T-helper 17 cell (primary cell): Measurements from ENCODE around the gene EXOC3L2. TPM values are rescaled to one million over a fixed set of nuclear protein-coding genes. Genes with fewer than 3 reads are reported as not detected.

Experiments
- ATAC-seq: fragments of 150-1000 bp; cut with Tn5 transposase; 2 replicates; pipeline ENCODE4 v1.10.0; 2021; ENCODE audit warnings: mild to moderate bottlenecking, moderate library complexity
- DNase-seq, 3 donors: peaks; one replicate each; pipeline versions ENCODE4 v3.0.0 to v3.0.0-alpha.2; 2020 to 2021
- H3K9me3 ChIP-seq: one replicate; pipeline ENCODE4 v1.7.0; 2013; ENCODE audit warnings: low read length, mild to moderate bottlenecking; ENCODE audit not compliant: control insufficient read depth, poor library complexity, severe bottlenecking
- H3K27ac Mint-ChIP-seq: one replicate; pipeline ENCODE4 v1.8.0; 2022; ENCODE audit warnings: mild to moderate bottlenecking, moderate library complexity, mixed read lengths
- H3K27me3 Mint-ChIP-seq: one replicate; pipeline ENCODE4 v1.8.0; 2022; ENCODE audit warnings: mixed read lengths
- H3K36me3 Mint-ChIP-seq: one replicate; pipeline ENCODE4 v1.8.0; 2022; ENCODE audit warnings: low read depth, mixed read lengths
- H3K4me1 Mint-ChIP-seq: one replicate; pipeline ENCODE4 v1.8.0; 2022; ENCODE audit warnings: mild to moderate bottlenecking, mixed read lengths
- H3K4me3 Mint-ChIP-seq: one replicate; pipeline ENCODE4 v1.8.0; 2022; ENCODE audit warnings: mild to moderate bottlenecking, moderate library complexity, mixed read lengths
- total RNA-seq, 4 donors: library from RNA in 2 of 4; stranded (reverse) in 2 of 4; gene quantifications; one replicate each; pipeline ENCODE4 v1.2.3 and lab custom pipeline; 2022 to 2026

Gene EXOC3L2
- 1 to 10 TPM in 1 of 2 donors, not detected in 1; 1.1 TPM for total RNA-seq
- 0 reads per million in 2 donors for total RNA-seq (lab: John Stamatoyannopoulos, UW)

DNA sequence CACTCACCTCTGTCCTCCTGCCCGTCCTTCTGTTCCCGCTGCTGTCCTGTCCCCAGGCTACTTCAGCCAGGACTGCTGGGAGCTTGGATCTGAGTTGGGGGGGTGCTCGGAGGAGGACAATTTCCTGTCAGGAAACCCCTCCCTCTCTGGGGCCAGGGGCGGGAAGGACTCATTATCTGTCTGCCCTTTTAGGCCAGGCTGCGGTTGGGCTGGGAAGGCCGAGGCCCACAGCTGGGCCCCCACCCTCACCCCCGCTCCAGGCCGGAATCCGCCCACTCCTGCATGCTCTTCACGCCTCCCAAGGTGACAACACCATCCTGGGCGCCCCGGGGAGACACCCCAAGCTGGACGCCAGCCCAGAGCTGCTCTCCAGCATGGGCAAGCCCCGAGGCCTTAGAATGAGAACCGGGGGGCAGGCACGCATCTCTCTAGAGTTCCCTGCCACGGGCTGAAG, at the start of gene EXOC3L2:
TSS of gene EXOC3L2 (minus strand) at position 74 of the 454 bp plus-strand sequence. CDS start 6,362 bp downstream, outside the sequence.
- H3K36me3 Mint-ChIP-seq, result peaks cover 5% of the 10 kb centered on the region
- H3K27ac Mint-ChIP-seq, result no peak within 1 kb of the TSS
- H3K27me3 Mint-ChIP-seq, result peaks cover 30% of the 10 kb centered on the region
- peaks cover 9% of the 10 kb centered on the region for H3K4me1 Mint-ChIP-seq
- DNase-seq (no peak), ATAC-seq (no peak)
- no peaks in the 10 kb centered on the region for H3K9me3 ChIP-seq
- no peak within 1 kb of the TSS for H3K4me3 Mint-ChIP-seq

DNA sequence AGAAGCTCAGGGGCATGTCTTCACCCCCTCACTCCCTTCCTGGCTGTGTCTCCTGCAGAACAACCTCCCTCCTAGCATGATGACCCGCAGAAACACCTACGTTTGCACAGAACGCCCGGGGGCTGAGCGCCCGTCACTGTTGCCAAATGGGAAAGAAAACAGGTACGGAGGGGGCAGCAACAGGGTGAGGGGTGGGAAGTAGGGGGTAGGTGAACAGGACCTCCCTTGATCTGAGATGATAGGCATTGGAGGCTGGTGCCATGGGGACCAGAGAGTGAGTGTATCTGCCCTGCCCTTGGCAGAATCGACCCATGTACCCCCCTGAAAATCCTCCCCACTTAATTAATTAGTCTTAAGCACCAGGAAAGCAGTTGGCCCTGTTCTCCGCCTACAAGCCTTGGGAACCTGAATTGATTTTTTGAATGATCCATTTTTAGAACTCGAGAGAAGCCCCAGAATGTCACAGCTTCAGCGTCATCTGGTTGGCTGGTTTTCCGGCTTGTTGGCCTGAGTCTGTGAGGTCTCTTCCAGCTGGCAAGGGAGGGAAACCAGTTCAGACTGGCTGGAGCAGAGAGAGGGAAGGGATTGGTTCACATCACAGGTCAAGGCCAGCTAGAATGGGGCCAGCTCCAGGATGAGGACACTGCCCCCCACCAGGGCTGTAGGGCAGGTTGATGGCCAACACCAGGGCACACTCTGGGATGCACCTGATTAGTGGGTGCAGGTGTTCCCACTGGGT, 49.3 kb upstream of the EXOC3L2 start:
- H3K27me3 Mint-ChIP-seq, result no peaks in the 10 kb centered on the region
- H3K27ac Mint-ChIP-seq, result no peak overlapping the region
- H3K4me3 Mint-ChIP-seq, result no peak overlapping the region
- DNase-seq, result no peak
- H3K36me3 Mint-ChIP-seq, result peaks cover 7% of the 10 kb centered on the region
- ATAC-seq, result no peak
- H3K9me3 ChIP-seq, result no peaks in the 10 kb centered on the region
- H3K4me1 Mint-ChIP-seq, result peaks cover 3% of the 10 kb centered on the region

DNA sequence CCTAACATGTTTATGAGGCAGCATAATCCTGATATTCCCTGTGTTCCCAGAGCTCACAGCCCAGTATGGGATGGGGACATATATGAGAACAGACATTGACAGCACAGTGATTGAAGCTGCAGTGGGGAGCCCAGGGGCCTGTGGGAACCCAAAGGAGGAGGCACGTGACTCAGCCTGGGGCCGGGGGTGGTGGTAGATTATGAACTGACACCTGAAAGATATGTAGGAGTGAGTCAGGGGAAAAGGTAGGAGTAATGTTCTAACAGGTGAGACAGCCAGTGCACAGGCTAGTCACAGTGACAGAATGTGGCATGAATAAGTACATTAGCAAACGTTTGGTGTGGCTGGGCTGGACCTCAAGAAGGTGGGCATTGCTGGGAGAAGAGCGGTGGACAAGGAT, 48.5 kb upstream of the EXOC3L2 start:
- H3K27me3 Mint-ChIP-seq, result no peaks in the 10 kb centered on the region
- ATAC-seq, result no peak

GRCh38 chr19:45291834-45292233, 46.6 kb upstream of the EXOC3L2 start:
- no peaks in the 10 kb centered on the region for H3K27me3 Mint-ChIP-seq
- H3K4me3 Mint-ChIP-seq, result no peak overlapping the region
- no peaks in the 10 kb centered on the region for H3K4me1 Mint-ChIP-seq
- H3K27ac Mint-ChIP-seq, result no peak overlapping the region
- no peaks in the 10 kb centered on the region for H3K9me3 ChIP-seq
- ATAC-seq (no peak), DNase-seq (no peak)
- H3K36me3 Mint-ChIP-seq, result peaks cover 6% of the 10 kb centered on the region

More for the DNA sequence above, 48.5 kb upstream of the EXOC3L2 start:
- H3K9me3 ChIP-seq, result no peaks in the 10 kb centered on the region
- no peak for DNase-seq
- Mint-ChIP-seq H3K36me3 (peaks cover 9% of the 10 kb centered on the region), H3K27ac (no peak overlapping the region), H3K4me1 (peaks cover 3% of the 10 kb centered on the region), H3K4me3 (no peak overlapping the region)

DNA sequence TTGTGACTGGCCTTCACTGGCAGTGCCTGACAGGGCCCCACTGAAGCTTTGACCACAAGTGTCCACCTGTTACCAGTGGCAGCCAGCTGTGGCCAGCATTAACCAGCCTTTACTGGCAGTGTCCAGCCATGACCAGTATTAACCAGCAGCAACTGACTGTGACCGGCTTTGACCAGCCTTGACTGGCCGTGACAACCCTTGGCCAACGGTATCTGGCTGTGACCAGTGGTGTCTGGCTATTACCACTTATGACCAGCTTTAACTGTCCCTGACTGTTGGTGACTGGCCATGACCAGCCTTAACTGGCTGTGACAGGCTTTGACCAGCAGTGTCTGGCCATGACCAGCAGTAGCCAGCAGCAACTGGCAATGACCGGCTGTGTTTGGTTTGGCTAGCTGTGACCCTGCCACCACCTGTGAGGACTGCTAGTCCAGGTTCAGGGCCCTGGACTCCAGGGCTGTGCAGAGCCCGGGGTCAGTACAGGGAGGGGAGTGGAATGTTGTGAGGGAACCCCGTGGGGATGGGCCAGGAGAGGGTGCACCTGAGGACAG, 45.2 kb upstream of the EXOC3L2 start:
- no peak for ATAC-seq
- no peak overlapping the region for H3K4me3 Mint-ChIP-seq
- no peaks in the 10 kb centered on the region for H3K27me3 Mint-ChIP-seq
- no peaks in the 10 kb centered on the region for H3K9me3 ChIP-seq
- no peaks in the 10 kb centered on the region for H3K4me1 Mint-ChIP-seq
- no peak for DNase-seq
- H3K36me3 Mint-ChIP-seq, result peaks cover 6% of the 10 kb centered on the region
- H3K27ac Mint-ChIP-seq, result no peak overlapping the region

- no peak for DNase-seq
- Mint-ChIP-seq H3K4me1 (no peaks in the 10 kb centered on the region), H3K4me3 (no peak overlapping the region), H3K27me3 (no peaks in the 10 kb centered on the region), H3K27ac (no peak overlapping the region), H3K36me3 (peaks cover 2% of the 10 kb centered on the region)
- H3K9me3 ChIP-seq, result no peaks in the 10 kb centered on the region
- no peak for ATAC-seq
These were observed 38.3 kb upstream of the EXOC3L2 start for GRCh38 chr19:45283443-45284033.

GRCh38 chr19:45280471-45280961, 35.3 kb upstream of the EXOC3L2 start:
- no peaks in the 10 kb centered on the region for H3K9me3 ChIP-seq
- ATAC-seq, result no peak
- H3K4me1 Mint-ChIP-seq, result no peaks in the 10 kb centered on the region
- H3K27me3 Mint-ChIP-seq, result no peaks in the 10 kb centered on the region
- no peak for DNase-seq
- H3K27ac Mint-ChIP-seq, result no peak overlapping the region
- H3K4me3 Mint-ChIP-seq, result no peak overlapping the region
- peaks cover 8% of the 10 kb centered on the region for H3K36me3 Mint-ChIP-seq

DNA sequence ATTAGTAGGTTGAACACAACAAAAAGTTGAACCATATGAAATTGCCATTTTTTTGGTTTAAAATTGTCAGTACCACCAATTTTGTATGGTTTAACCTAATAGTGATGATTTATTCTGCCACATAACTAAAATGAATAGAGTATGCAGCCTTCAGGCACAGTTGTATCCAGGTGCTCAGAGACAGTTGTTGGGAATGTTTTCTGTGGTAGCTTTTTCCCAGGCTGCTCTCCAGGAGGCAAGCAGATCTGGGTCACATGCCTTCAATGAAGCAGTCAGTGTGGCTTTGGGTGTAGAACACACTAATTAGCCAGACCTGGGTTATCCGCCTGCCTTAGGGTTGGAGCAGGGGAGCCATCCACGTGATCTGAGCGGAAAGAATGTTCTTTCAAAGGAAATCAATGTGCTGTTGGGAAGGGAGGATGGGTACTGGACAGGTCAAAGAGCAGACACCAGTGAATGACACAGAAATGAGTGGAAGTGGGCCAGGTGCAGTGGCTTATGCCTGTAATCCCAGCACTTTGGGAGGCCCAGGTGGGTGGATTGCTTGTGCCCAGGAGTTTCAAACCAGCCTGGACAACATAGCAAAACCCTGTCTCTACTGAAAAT, 34.5 kb upstream of the EXOC3L2 start:
- DNase-seq, result no peak

DNA sequence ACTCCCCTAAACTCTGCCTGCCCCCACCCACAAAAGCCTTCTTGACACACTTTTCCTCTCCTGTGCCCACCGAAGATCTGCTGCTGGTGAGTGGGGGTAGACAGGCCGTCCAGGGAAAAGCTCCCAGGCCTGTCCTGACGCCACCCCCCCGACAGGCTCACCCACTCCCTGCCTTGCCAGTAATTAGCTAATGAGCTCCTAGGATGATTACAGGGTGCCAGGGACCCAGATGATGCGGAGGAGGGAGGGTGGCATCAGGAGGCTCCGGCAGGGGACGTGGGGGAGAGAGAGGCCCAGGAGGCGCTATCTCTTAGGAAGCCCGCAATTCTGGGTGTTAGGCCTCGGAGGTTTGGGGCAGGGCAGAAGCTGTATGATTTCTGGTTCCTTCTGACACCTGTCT, 32.9 kb upstream of the EXOC3L2 start:
- ATAC-seq (no peak), DNase-seq (no peak)
- no peak overlapping the region for H3K27ac Mint-ChIP-seq
- no peaks in the 10 kb centered on the region for H3K4me1 Mint-ChIP-seq
- no peak overlapping the region for H3K4me3 Mint-ChIP-seq
- H3K36me3 Mint-ChIP-seq, result peaks cover 6% of the 10 kb centered on the region
- no peaks in the 10 kb centered on the region for H3K9me3 ChIP-seq
- H3K27me3 Mint-ChIP-seq, result no peaks in the 10 kb centered on the region

More for the DNA sequence above, 34.5 kb upstream of the EXOC3L2 start:
- Mint-ChIP-seq H3K27ac (no peak overlapping the region), H3K36me3 (peaks cover 8% of the 10 kb centered on the region), H3K27me3 (no peaks in the 10 kb centered on the region), H3K4me1 (no peaks in the 10 kb centered on the region), H3K4me3 (no peak overlapping the region)
- H3K9me3 ChIP-seq, result no peaks in the 10 kb centered on the region
- no peak for ATAC-seq

- Mint-ChIP-seq H3K36me3 (peaks cover 6% of the 10 kb centered on the region), H3K4me1 (no peaks in the 10 kb centered on the region), H3K27me3 (no peaks in the 10 kb centered on the region), H3K4me3 (no peak overlapping the region), H3K27ac (no peak overlapping the region)
- H3K9me3 ChIP-seq, result no peaks in the 10 kb centered on the region
- DNase-seq, result no peak
- no peak for ATAC-seq
These were observed 31.1 kb upstream of the EXOC3L2 start for GRCh38 chr19:45276284-45276687.

GRCh38 chr19:45275370-45275971, 30.3 kb upstream of the EXOC3L2 start:
- no peaks in the 10 kb centered on the region for H3K9me3 ChIP-seq
- Mint-ChIP-seq H3K4me3 (no peak overlapping the region), H3K4me1 (no peaks in the 10 kb centered on the region), H3K36me3 (peaks cover 6% of the 10 kb centered on the region), H3K27me3 (no peaks in the 10 kb centered on the region), H3K27ac (no peak overlapping the region)
- DNase-seq (no peak), ATAC-seq (no peak)

DNA sequence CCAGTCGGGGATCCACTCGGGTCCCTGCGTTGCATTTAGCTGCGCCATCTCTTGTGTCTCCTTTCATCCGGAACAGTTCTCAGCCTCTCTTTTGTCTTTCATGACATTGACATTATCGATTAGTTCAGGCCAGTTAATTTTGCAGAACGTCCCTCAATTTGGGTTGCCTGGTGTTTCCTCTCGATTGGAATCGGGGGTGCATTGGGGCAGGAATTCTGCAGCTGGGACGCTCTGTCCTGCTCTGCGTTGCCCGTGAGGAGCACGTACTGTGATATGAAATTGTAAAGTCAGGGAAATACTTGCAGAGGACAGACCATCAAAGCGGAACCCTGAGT, 28.3 kb upstream of the EXOC3L2 start:
- H3K27ac Mint-ChIP-seq, result no peak overlapping the region
- no peaks in the 10 kb centered on the region for H3K4me1 Mint-ChIP-seq
- no peaks in the 10 kb centered on the region for H3K9me3 ChIP-seq
- no peak for DNase-seq
- H3K36me3 Mint-ChIP-seq, result peaks cover 6% of the 10 kb centered on the region
- H3K4me3 Mint-ChIP-seq, result no peak overlapping the region
- H3K27me3 Mint-ChIP-seq, result no peaks in the 10 kb centered on the region
- ATAC-seq, result no peak

GRCh38 chr19:45271735-45272108, 26.5 kb upstream of the EXOC3L2 start:
- Mint-ChIP-seq H3K4me1 (no peaks in the 10 kb centered on the region), H3K27me3 (no peaks in the 10 kb centered on the region), H3K36me3 (peaks cover 2% of the 10 kb centered on the region), H3K27ac (no peak overlapping the region), H3K4me3 (no peak overlapping the region)
- ATAC-seq, result no peak
- no peak for DNase-seq
- H3K9me3 ChIP-seq, result no peaks in the 10 kb centered on the region
